Measurements from ENCODE around the gene GDF3.
"Not testable (repeated sequence)": the region's sequence is repeated elsewhere in the genome, so short reads cannot be mapped to it uniquely, and the experiment has no call there.

The GDF3 gene
- total RNA-seq: 0 reads per million in 2 donors

- DNase-seq: no peak
Observed at GRCh38 chr12:7695566-7696197, at the start of gene GDF3. Gene GDF3, minus strand, starts transcription at chr12:7695775. Its CDS starts 47 bp downstream, at chr12:7695728.

GRCh38 chr12:7732993-7733392, 37.4 kb upstream of the GDF3 start:
- DNase-seq: no peak

- DNase-seq: no peak
Observed at GRCh38 chr12:7731486-7731885, 35.9 kb upstream of the GDF3 start.

GRCh38 chr12:7730984-7731383, 35.4 kb upstream of the GDF3 start:
- not testable (repeated sequence) for DNase-seq

GRCh38 chr12:7729746-7730145, 34.2 kb upstream of the GDF3 start:
- DNase-seq: no peak

GRCh38 chr12:7723926-7724325, 28.4 kb upstream of the GDF3 start:
- DNase-seq: no peak

- DNase-seq: no peak
Observed at GRCh38 chr12:7719946-7720730, 24.6 kb upstream of the GDF3 start.

- DNase-seq: no peak
Observed at GRCh38 chr12:7716381-7716780, 20.8 kb upstream of the GDF3 start.

- DNase-seq: no peak
Observed at GRCh38 chr12:7712841-7713442, 17.4 kb upstream of the GDF3 start.

- no peak for DNase-seq
Observed at GRCh38 chr12:7711133-7711532, 15.6 kb upstream of the GDF3 start, which contains the start of gene DPPA3. Gene DPPA3, plus strand, starts transcription at chr12:7711433. Its CDS starts 138 bp downstream, at chr12:7711571.

- DNase-seq: no peak
Observed at GRCh38 chr12:7709969-7710675, 14.5 kb upstream of the GDF3 start.

GRCh38 chr12:7705846-7706245, 10.3 kb upstream of the GDF3 start:
- DNase-seq: no peak

GRCh38 chr12:7695237-7695560, 376 bp downstream of the GDF3 start:
- no peak for DNase-seq

GRCh38 chr12:7694556-7695236, 879 bp downstream of the GDF3 start:
- no peak for DNase-seq

GRCh38 chr12:7693793-7694192, 1.8 kb downstream of the GDF3 start:
- no peak for DNase-seq

- no peak for DNase-seq
Observed at GRCh38 chr12:7681535-7681934, 14.0 kb downstream of the GDF3 start.

GRCh38 chr12:7679251-7680045, 16.1 kb downstream of the GDF3 start:
- no peak for DNase-seq

GRCh38 chr12:7678744-7679143, 16.8 kb downstream of the GDF3 start:
- no peak for DNase-seq

- DNase-seq: not testable (repeated sequence)
Observed at GRCh38 chr12:7677432-7677888, 18.1 kb downstream of the GDF3 start.

GRCh38 chr12:7675455-7675854, 20.1 kb downstream of the GDF3 start:
- DNase-seq: not testable (repeated sequence)

- no peak for DNase-seq
Observed at GRCh38 chr12:7668171-7668570, 27.4 kb downstream of the GDF3 start.

GRCh38 chr12:7667125-7667524, 28.4 kb downstream of the GDF3 start:
- no peak for DNase-seq

Measured in T-helper 9 cell (primary cell).